ENCODE data around the gene NIN.

Gene NIN

GRCh38 chr14:50830932-50831725 is at the start of gene NIN:
TSS of gene NIN (minus strand) at chr14:50831162. CDS start at chr14:50822056, 9,106 bp downstream.
- DNase-seq: no peak

GRCh38 chr14:50875359-50876070 is 44.6 kb upstream of the NIN start:
- no peak for DNase-seq

- no peak for DNase-seq
Observed at GRCh38 chr14:50874757-50875156, 43.8 kb upstream of the NIN start.

GRCh38 chr14:50871914-50872732 is 41.2 kb upstream of the NIN start, which contains the start of gene ABHD12B:
TSS of gene ABHD12B (plus strand) at chr14:50872053. CDS start at chr14:50872175, 122 bp downstream.
- no peak for DNase-seq

- DNase-seq: no peak
Observed at GRCh38 chr14:50871228-50871627, 40.3 kb upstream of the NIN start.

GRCh38 chr14:50865391-50866076 is 34.6 kb upstream of the NIN start:
- no peak for DNase-seq

- no peak for DNase-seq
Observed at GRCh38 chr14:50864946-50865345, 34.0 kb upstream of the NIN start.

GRCh38 chr14:50864237-50864636 is 33.3 kb upstream of the NIN start:
- no peak for DNase-seq

GRCh38 chr14:50862036-50862570 is 31.1 kb upstream of the NIN start:
- no peak for DNase-seq

- DNase-seq: no peak
Observed at GRCh38 chr14:50860478-50861086, 29.6 kb upstream of the NIN start.

- DNase-seq: no peak
Observed at GRCh38 chr14:50859296-50859624, 28.3 kb upstream of the NIN start.

GRCh38 chr14:50856660-50857059 is 25.7 kb upstream of the NIN start:
- no peak for DNase-seq

GRCh38 chr14:50855558-50855957 is 24.6 kb upstream of the NIN start:
- no peak for DNase-seq

GRCh38 chr14:50854521-50854920 is 23.6 kb upstream of the NIN start:
- DNase-seq: no peak

GRCh38 chr14:50853891-50854290 is 22.9 kb upstream of the NIN start:
- no peak for DNase-seq

- DNase-seq: no peak
Observed at GRCh38 chr14:50846226-50846880, 15.4 kb upstream of the NIN start.

- no peak for DNase-seq
Observed at GRCh38 chr14:50845166-50845565, 14.2 kb upstream of the NIN start.

GRCh38 chr14:50844391-50844790 is 13.4 kb upstream of the NIN start:
- no peak for DNase-seq

GRCh38 chr14:50839691-50840090 is 8.7 kb upstream of the NIN start:
- DNase-seq: no peak

GRCh38 chr14:50839048-50839447 is 8.1 kb upstream of the NIN start:
- no peak for DNase-seq

- DNase-seq: no peak
Observed at GRCh38 chr14:50837850-50838470, 7.0 kb upstream of the NIN start.
